Measurements from ENCODE around the gene LCAT. TPM values are rescaled to one million over a fixed set of nuclear protein-coding genes. Genes with fewer than 3 reads are reported as not detected.

LCAT gene
- total and polyA plus RNA-seq, 2 experiments from 2014 or later, result 13.7 to 18.9 TPM

- TF ChIP-seq NANOG (IDR thresholded peaks at IDR 0.05; ENCODE audit: borderline replicate concordance) (no peak), REST (IDR thresholded peaks at IDR 0.05; ENCODE audit: unreplicated experiment) (no peak), POLR2AphosphoS5 (IDR thresholded peaks at IDR 0.05; ENCODE audit: low read depth) (no peak), EZH2phosphoT487 (IDR thresholded peaks at IDR 0.05; ENCODE audit: unreplicated experiment) (no peak), CREB1 (CRISPR knock-in tag; IDR thresholded peaks at IDR 0.05; ENCODE audit: low read depth) (no peak)
Observed at GRCh38 chr16:67989322-67990017, 45.5 kb upstream of the LCAT start (continued).

- Histone ChIP-seq H3K36me3 (ENCODE audit: insufficient read depth) (no peaks in the 10 kb centered on the region), H3K4me2 (no peak overlapping the region), H4K20me1 (replicated peaks; ENCODE audit: insufficient read depth) (no peaks in the 10 kb centered on the region), H2AFZ (no peak overlapping the region), H3K79me2 (replicated peaks; ENCODE audit: insufficient read depth) (no peaks in the 10 kb centered on the region), H3K4me1 (ENCODE audit: insufficient read depth) (no peaks in the 10 kb centered on the region), H3K27me3 (ENCODE audit: insufficient read depth) (peaks cover 3% of the 10 kb centered on the region; the same call in 1 of the 2 replicates), H3K9me2 (ENCODE audit: insufficient read depth) (peaks cover 3% of the 10 kb centered on the region; the same call in 1 of the 2 replicates), H3K27ac (ENCODE audit: low read depth) (no peak overlapping the region), H3F3A (replicated peaks; ENCODE audit: low read depth) (no peaks in the 10 kb centered on the region), H3K4me3 (no peak overlapping the region)
- H3K27ac Mint-ChIP-seq, result no peak overlapping the region
- peaks cover 18% of the 10 kb centered on the region for H3K27me3 Mint-ChIP-seq (ENCODE audit: insufficient read depth, low read depth, poor library complexity)
- TF ChIP-seq STAT1 (IDR thresholded peaks at IDR 0.05; ENCODE audit: unreplicated experiment), result no peak
- TF ChIP-seq CTCF (conservative IDR thresholded peaks at IDR 0.05; ENCODE audit: low read depth in 2 of 2), result no peak
- no peaks in the 10 kb centered on the region for H3K36me3 Mint-ChIP-seq (ENCODE audit: low read depth)
- DNase-seq (ENCODE audit: low spot score) (no peak), ATAC-seq (no peak)
- peaks cover 4% of the 10 kb centered on the region; the same call in 1 of the 3 replicates for H3K9me3 Mint-ChIP-seq
- no peak overlapping the region for H3K4me3 Mint-ChIP-seq
- H3K4me1 Mint-ChIP-seq, result no peaks in the 10 kb centered on the region
Observed at GRCh38 chr16:67988675-67989074, 44.8 kb upstream of the LCAT start.

All from GM23338 (cell line).